ENCODE results near the gene PLA2G6. TPM values are rescaled to one million over a fixed set of nuclear protein-coding genes. Genes with fewer than 3 reads are reported as not detected.

PLA2G6 gene
- total RNA-seq, 2 donors from 2014 or later: 41.5 to 68.0 TPM

DNA sequence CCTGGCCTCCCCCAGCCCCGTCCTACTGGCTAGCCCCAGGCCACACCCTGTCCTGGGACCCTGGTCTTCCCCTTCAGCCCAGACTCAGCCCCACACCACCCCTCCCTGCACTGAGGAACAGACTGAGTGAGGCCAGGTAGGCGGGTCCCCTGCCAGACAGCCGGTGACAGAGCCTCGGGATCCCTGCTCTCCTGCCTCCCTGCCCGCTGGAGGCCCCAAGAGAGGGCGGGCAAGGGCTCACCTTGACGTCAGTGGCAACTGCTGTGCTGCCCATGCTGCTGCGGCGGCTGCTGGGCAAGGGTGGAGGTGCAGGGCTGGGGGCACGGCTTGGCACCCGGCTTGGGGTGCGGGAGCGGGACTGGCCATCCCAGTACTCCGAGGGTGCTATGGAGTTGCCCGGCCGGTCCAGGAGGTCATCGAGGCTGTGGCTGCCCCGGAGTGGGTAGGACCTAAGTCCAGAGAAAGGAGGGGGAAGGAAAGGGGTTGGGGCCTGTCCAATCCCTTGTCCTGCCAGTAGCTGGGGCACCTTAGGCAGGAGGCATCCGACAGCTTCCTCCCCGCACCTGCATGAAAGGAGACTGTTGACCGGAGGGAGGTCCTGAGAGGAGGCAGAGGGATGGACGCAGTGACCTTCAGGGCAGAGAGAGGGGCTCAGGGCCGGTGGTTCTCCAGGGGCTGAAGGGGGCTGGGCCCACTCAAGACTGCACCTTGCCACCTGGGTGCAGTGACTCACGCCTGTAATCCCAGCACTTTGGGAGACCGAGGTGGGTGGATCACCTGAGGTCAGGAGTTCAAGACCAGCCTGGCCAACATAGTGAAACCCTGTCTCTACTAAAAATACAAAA lies 95.4 kb downstream of the PLA2G6 start:
- Histone ChIP-seq H3K4me3 (no peak overlapping the region), H3K27ac (no peak overlapping the region), H3K9me3 (no peaks in the 10 kb centered on the region), H3K4me1 (peaks cover 15% of the 10 kb centered on the region), H3K36me3 (replicated peaks in 1 of 2; ENCODE audit: insufficient read depth in 1 of 2, low read depth in 2 of 2) (no peaks in the 10 kb centered on the region), H3K27me3 (peaks cover 0 to 14% of the 10 kb centered on the region in 2 donors)
- DNase-seq (no peak), ATAC-seq (no peak)
- TF ChIP-seq, protein P1, sequence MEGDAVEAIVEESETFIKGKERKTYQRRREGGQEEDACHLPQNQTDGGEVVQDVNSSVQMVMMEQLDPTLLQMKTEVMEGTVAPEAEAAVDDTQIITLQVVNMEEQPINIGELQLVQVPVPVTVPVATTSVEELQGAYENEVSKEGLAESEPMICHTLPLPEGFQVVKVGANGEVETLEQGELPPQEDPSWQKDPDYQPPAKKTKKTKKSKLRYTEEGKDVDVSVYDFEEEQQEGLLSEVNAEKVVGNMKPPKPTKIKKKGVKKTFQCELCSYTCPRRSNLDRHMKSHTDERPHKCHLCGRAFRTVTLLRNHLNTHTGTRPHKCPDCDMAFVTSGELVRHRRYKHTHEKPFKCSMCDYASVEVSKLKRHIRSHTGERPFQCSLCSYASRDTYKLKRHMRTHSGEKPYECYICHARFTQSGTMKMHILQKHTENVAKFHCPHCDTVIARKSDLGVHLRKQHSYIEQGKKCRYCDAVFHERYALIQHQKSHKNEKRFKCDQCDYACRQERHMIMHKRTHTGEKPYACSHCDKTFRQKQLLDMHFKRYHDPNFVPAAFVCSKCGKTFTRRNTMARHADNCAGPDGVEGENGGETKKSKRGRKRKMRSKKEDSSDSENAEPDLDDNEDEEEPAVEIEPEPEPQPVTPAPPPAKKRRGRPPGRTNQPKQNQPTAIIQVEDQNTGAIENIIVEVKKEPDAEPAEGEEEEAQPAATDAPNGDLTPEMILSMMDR (IDR thresholded peaks at IDR 0.05): no peak
- 86 to 98% methylated on average over 5 to 23 of the region's 25 CpGs for WGBS, 2 donors
- intact Hi-C loops (cut with DNase I): no loop called here

DNA sequence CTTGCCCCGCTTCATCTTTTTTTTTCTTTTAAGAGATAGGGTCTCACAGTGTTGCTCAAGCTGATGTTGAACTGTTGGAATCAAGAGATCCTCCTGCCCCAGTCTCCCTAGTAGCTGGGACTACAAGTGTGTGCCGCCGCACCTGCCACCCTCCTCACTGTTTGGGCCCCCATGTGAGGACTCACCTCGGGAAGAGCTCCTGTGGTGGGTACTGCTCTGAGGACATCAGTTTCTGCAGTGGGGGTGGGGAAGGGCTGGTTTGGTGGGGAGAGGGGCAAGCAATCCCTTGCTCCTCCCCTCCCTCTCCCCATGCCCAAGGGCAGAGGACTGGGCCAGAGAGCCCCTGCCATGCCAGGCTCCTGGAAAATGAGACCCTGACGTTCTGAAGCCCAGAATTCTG lies 96.1 kb downstream of the PLA2G6 start:
- ATAC-seq (no peak), DNase-seq (no peak)
- Histone ChIP-seq H3K27me3 (peaks cover 0 to 14% of the 10 kb centered on the region in 2 donors), H3K9me3 (no peaks in the 10 kb centered on the region), H3K4me3 (no peak overlapping the region), H3K27ac (no peak overlapping the region), H3K4me1 (peaks cover 22% of the 10 kb centered on the region), H3K36me3 (replicated peaks in 1 of 2; ENCODE audit: insufficient read depth in 1 of 2, low read depth in 2 of 2) (no peaks in the 10 kb centered on the region)
- intact Hi-C loops (cut with DNase I): no loop called here
- TF ChIP-seq, protein P1 (IDR thresholded peaks at IDR 0.05): no peak
- TF ChIP-seq POLR2A (IDR thresholded peaks at IDR 0.05): no peak
- WGBS, 2 donors: 79 to 88% methylated on average over 4 to 5 of the region's 5 CpGs

DNA sequence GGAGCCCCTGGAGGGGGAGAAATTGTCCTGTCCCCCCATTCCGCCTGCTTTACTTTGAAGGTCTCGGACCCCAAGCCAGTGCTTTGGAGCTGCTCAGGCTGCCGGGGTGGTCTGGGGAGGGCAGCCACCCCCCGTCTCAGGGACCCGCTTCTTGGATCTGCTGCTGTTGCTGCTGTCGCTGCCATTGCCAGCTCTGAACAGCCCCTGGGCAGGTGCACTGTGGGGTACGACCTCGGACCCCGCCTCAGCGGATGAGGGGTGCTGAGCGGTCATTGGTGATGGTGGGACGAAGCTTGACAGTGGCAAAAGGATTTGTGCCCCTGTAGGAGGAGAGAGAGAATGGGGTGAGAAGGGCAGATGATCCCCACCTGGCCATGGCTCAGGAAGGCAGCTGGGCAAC lies 96.6 kb downstream of the PLA2G6 start:
- Histone ChIP-seq H3K4me3 (no peak overlapping the region), H3K36me3 (replicated peaks in 1 of 2; ENCODE audit: insufficient read depth in 1 of 2, low read depth in 2 of 2) (no peaks in the 10 kb centered on the region), H3K4me1 (peaks cover 23% of the 10 kb centered on the region), H3K27me3 (peaks cover 0 to 14% of the 10 kb centered on the region in 2 donors), H3K9me3 (no peaks in the 10 kb centered on the region), H3K27ac (no peak overlapping the region)
- TF ChIP-seq, protein P1 (IDR thresholded peaks at IDR 0.05): no peak
- no peak for TF ChIP-seq POLR2A (IDR thresholded peaks at IDR 0.05)
- ATAC-seq (no peak), DNase-seq (no peak)
- intact Hi-C loops (cut with DNase I): no loop called here
- 89 to 95% methylated on average over 7 to 12 of the region's 12 CpGs for WGBS, 2 donors

DNA sequence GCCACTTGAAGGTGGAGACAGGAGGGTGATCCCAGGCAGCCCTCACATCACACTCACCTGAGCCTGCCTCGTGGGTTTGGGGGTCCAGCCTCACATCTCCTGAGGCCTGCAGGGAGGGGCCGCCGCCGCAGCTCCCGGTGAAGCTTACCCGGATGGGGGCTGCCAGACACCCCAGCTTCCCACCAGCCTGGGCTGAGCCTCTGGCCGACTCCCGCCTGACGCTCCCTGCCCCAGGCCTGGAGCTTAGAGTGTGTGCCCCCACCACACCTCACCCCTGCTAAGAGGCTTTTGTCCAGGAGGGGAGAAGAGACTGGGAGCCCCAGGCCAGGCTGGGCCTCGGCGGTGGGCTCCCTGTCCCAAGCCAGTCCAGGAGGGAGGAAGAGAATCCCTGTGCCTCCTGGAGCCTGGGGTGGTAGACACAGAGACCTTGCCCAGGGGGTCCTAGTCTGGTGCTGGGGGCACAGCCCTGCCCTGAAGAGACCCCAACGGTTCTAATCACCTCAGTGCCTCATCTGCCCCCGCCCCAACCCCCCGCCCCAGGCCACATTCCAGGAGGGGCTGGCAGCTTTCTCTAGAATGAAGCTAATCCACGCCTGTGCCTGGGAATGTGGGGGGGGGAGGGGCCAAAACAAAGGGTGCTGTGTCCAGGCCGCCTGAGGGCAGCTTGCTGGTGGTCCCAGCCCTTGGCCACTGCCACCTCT lies 97.5 kb downstream of the PLA2G6 start, which contains the start of gene SLC16A8:
TSS of gene SLC16A8 (minus strand) at position 254 of the 701 bp plus-strand sequence. CDS start 1,311 bp downstream, outside the sequence.
- TF ChIP-seq, protein P1 (IDR thresholded peaks at IDR 0.05): no peak
- no peak for TF ChIP-seq POLR2A (IDR thresholded peaks at IDR 0.05)
- Histone ChIP-seq H3K4me1 (peaks cover 23% of the 10 kb centered on the region), H3K36me3 (replicated peaks in 1 of 2; ENCODE audit: insufficient read depth in 1 of 2, low read depth in 2 of 2) (no peaks in the 10 kb centered on the region), H3K27me3 (peaks cover 0 to 14% of the 10 kb centered on the region in 2 donors), H3K4me3 (no peak within 1 kb of the TSS), H3K27ac (no peak within 1 kb of the TSS), H3K9me3 (no peaks in the 10 kb centered on the region)
- ATAC-seq: no peak
- intact Hi-C loops (cut with DNase I): no loop called here
- WGBS, 2 donors: 50 to 78% methylated on average over 1 to 14 of the region's 16 CpGs
- no peak for DNase-seq
